HL-60/S4 treated with phorbol 12-myristate 13-acetate at 8.2 ng/mL for 4 days and 3 days (cell line): Measurements from ENCODE around the gene SPATA1.

Source experiments
- in situ Hi-C: fragments of 300-500 bp; cut with MboI; formaldehyde crosslinking; loops from 2 replicates; pipeline ENCODE4 v1.15.0; 2022; ENCODE audit warnings: low sequenced_read_pairs

SPATA1 gene

GRCh38 chr1:84508510-84508909, 2.3 kb downstream of the SPATA1 start:
- in situ Hi-C loops = no loop called here

- in situ Hi-C loops = no loop called here
These were observed 2.8 kb downstream of the SPATA1 start for GRCh38 chr1:84509029-84509428.

GRCh38 chr1:84510165-84510564, 4.0 kb downstream of the SPATA1 start:
- in situ Hi-C loops = no loop called here

GRCh38 chr1:84510668-84511067, 4.5 kb downstream of the SPATA1 start:
- in situ Hi-C loops = no loop called here

GRCh38 chr1:84524590-84524989, 18.4 kb downstream of the SPATA1 start:
- in situ Hi-C loops = no loop called here

GRCh38 chr1:84525779-84526178, 19.6 kb downstream of the SPATA1 start:
- in situ Hi-C loops = no loop called here

GRCh38 chr1:84538599-84538998, 32.4 kb downstream of the SPATA1 start:
- in situ Hi-C loops = no loop called here

GRCh38 chr1:84539972-84540371, 33.8 kb downstream of the SPATA1 start:
- in situ Hi-C loops = no loop called here

- in situ Hi-C loops = no loop called here
These were observed 34.6 kb downstream of the SPATA1 start for GRCh38 chr1:84540759-84541158.

GRCh38 chr1:84541679-84542078, 35.5 kb downstream of the SPATA1 start:
- in situ Hi-C loops = no loop called here

GRCh38 chr1:84550826-84551225, 44.6 kb downstream of the SPATA1 start:
- in situ Hi-C loops = no loop called here

- in situ Hi-C loops = no loop called here
These were observed 63.0 kb downstream of the SPATA1 start for GRCh38 chr1:84569216-84569615.

GRCh38 chr1:84570436-84571149, 64.4 kb downstream of the SPATA1 start:
- in situ Hi-C loops = no loop called here

GRCh38 chr1:84571150-84571535, 65.0 kb downstream of the SPATA1 start:
- in situ Hi-C loops = no loop called here

GRCh38 chr1:84573481-84573966, 67.3 kb downstream of the SPATA1 start:
- in situ Hi-C loops = no loop called here

GRCh38 chr1:84573967-84574842, 68.0 kb downstream of the SPATA1 start, which contains the start of gene CTBS:
Gene CTBS (minus strand): TSS chr1:84574440. CDS start chr1:84574415, 25 bp downstream.
- in situ Hi-C loops = no loop called here

- in situ Hi-C loops = no loop called here
These were observed 68.8 kb downstream of the SPATA1 start for GRCh38 chr1:84574936-84575335.

GRCh38 chr1:84581648-84582047, 75.5 kb downstream of the SPATA1 start:
- in situ Hi-C loops = no loop called here

- in situ Hi-C loops = no loop called here
These were observed 76.8 kb downstream of the SPATA1 start for GRCh38 chr1:84582802-84583587.

- in situ Hi-C loops = no loop called here
These were observed 77.5 kb downstream of the SPATA1 start for GRCh38 chr1:84583648-84584047.

- in situ Hi-C loops = no loop called here
These were observed 77.9 kb downstream of the SPATA1 start for GRCh38 chr1:84584126-84584525.
